GM12864 (cell line): ENCODE data around the gene HSD17B4.
A peak's percentile ranks its signal among the peaks of the same experiment; 100 is the strongest.

ENCODE experiments used
- DNase-seq: peaks from one replicate; pipeline ENCODE4 v3.0.0-alpha.2; 2011; ENCODE audit warnings: low read depth
- H3K4me3 ChIP-seq: 2 replicates; pipeline ENCODE4 v1.5.1; 2011; ENCODE audit warnings: mild to moderate bottlenecking, low read depth, low read length, control low read depth
- CTCF ChIP-seq: IDR thresholded peaks from 2 replicates; pipeline ENCODE4 v1.5.1; 2011; ENCODE audit warnings: low read depth, mild to moderate bottlenecking, moderate library complexity, low read length, control low read depth, inconsistent platforms; ENCODE audit errors: missing control alignments

HSD17B4 gene

GRCh38 chr5:119537704-119538103 is 85.4 kb downstream of the HSD17B4 start:
- H3K4me3 ChIP-seq = no peak overlapping the region
- peak; percentile 74 for DNase-seq
- no peak for TF ChIP-seq CTCF

DNA sequence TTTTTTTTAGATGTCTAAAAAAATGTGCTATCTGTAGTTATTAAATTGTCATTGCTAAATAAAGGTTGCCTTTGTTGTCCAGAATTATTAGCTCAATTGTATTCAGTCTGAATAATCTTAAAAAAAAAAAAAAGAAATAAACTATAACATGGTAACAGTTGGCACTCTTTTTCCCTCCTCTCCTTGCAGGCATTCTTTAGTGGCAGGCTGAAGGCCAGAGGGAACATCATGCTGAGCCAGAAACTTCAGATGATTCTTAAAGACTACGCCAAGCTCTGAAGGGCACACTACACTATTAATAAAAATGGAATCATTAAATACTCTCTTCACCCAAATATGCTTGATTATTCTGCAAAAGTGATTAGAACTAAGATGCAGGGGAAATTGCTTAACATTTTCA is 89.4 kb downstream of the HSD17B4 start:
- no peak for TF ChIP-seq CTCF
- H3K4me3 ChIP-seq = no peak overlapping the region
- DNase-seq = no peak

DNA sequence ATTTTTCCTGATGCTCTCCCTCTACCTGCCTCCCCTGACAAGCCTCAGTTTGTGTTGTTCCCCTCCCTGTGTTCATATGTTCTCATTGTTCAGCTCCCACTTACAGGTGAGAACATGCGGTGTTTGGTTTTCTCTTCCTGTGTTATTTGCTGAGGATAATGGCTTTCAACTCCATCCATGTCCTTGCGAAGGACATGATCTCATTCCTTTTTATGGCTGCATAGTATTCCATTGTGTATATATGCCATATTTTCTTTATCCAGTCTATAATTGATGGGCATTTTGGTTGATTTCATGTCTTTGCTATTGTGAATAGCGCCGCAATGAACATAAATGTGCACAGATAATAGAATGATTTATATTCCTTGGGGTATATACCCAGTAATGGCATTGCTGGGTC is 99.5 kb downstream of the HSD17B4 start:
- no peak for DNase-seq
- no peak overlapping the region for H3K4me3 ChIP-seq
- TF ChIP-seq CTCF = no peak

DNA sequence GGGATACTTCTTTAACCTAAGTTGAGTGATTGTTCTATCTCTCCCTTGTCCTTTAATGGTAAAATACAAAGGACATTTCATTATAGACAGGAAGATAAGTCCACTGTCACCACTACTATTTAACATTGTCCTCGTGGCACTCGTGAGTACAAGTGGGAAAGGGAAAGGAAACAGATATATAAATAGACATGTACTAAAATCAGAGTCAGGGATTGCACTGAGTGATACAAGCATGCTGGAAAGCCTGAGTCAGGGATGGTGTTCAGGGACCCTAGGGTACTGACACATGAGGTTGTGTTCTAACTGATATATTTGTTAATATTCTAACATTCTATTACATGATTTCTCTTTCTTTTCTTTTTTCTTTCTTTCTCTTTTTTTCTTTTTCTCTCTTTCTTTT is 102.3 kb downstream of the HSD17B4 start:
- no peak for DNase-seq
- TF ChIP-seq CTCF = no peak
- no peak overlapping the region for H3K4me3 ChIP-seq

- DNase-seq = no peak
- TF ChIP-seq CTCF = no peak
- no peak overlapping the region for H3K4me3 ChIP-seq
Measured at GRCh38 chr5:119570910-119571309, 118.6 kb downstream of the HSD17B4 start.

DNA sequence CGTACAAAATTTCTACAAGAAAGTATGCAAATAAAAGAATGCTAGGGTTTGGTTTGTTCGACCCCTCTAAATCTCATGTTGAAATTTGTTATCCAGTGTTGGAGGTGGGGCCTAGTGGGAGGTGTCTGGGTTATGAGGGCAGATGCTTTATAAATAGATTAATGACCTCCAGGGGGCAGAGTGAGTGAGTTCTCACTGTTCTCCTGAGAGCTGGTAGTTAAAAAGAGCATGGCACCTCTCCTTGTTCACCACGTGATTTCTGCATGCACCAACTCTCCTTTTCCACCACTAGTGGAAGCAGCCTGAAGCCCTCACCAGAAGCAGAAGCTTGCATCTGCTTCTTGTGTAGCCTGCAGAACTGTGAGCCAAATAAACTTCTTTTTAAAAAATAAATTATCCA is 126.6 kb downstream of the HSD17B4 start:
- DNase-seq = peak; percentile 21
- TF ChIP-seq CTCF = peak; percentile 50

GRCh38 chr5:119582987-119583386 is 130.7 kb downstream of the HSD17B4 start:
- no peak for DNase-seq
- no peak overlapping the region for H3K4me3 ChIP-seq
- no peak for TF ChIP-seq CTCF

More for the DNA sequence above, 126.6 kb downstream of the HSD17B4 start:
- H3K4me3 ChIP-seq = no peak overlapping the region
